ENCODE data around the gene TAF4B. TPM values are rescaled to one million over a fixed set of nuclear protein-coding genes. Genes with fewer than 3 reads are reported as not detected.

TAF4B gene
- total RNA-seq, 4 donors from 2014 or later = 5.1 to 9.2 (median 6.7) TPM

- no peaks in the 10 kb centered on the region for H3K4me1 ChIP-seq
- H3K27ac ChIP-seq = no peak overlapping the region
- no peak overlapping the region for H3K4me3 ChIP-seq
- in situ Hi-C loops (cut with MboI; ENCODE audit: low sequenced_read_pairs in 4 of 4) = loop anchor here in 1 of 4 donors (25.0 kb wide), 1 partner anchor 216 kb away; no protein-coding TSS in a partner anchor
- DNase-seq (no peak), ATAC-seq (no peak)
- TF ChIP-seq POLR2A (IDR thresholded peaks at IDR 0.05) (no peak), CTCF (IDR thresholded peaks at IDR 0.05 in 4 of 5, conservative IDR thresholded peaks at IDR 0.05 in 1 of 5) (no peak)
- no peaks in the 10 kb centered on the region for H3K36me3 ChIP-seq
- no peaks in the 10 kb centered on the region for H3K27me3 ChIP-seq
- intact Hi-C loops (cut with DNase I; ENCODE audit: low total_unique reads) = no loop called here
- no peaks in the 10 kb centered on the region for H3K9me3 ChIP-seq
Observed at GRCh38 chr18:26421503-26421902, 195.3 kb downstream of the TAF4B start.

GRCh38 chr18:26421931-26422330, 195.7 kb downstream of the TAF4B start:
- H3K27me3 ChIP-seq = no peaks in the 10 kb centered on the region
- intact Hi-C loops (cut with DNase I; ENCODE audit: low total_unique reads) (no loop called here), in situ Hi-C loops (cut with MboI; ENCODE audit: low sequenced_read_pairs in 4 of 4) (loop anchor here in 1 of 4 donors (25.0 kb wide), 1 partner anchor 215 kb away; no protein-coding TSS in a partner anchor)
- no peak overlapping the region for H3K27ac ChIP-seq
- H3K36me3 ChIP-seq = no peaks in the 10 kb centered on the region
- no peak overlapping the region for H3K4me3 ChIP-seq
- TF ChIP-seq CTCF (IDR thresholded peaks at IDR 0.05 in 4 of 5, conservative IDR thresholded peaks at IDR 0.05 in 1 of 5) (no peak), POLR2A (IDR thresholded peaks at IDR 0.05) (no peak)
- DNase-seq = no peak
- no peak for ATAC-seq
- no peaks in the 10 kb centered on the region for H3K9me3 ChIP-seq
- H3K4me1 ChIP-seq = no peaks in the 10 kb centered on the region

- TF ChIP-seq CTCF (IDR thresholded peaks at IDR 0.05 in 4 of 5, conservative IDR thresholded peaks at IDR 0.05 in 1 of 5) (no peak), POLR2A (IDR thresholded peaks at IDR 0.05) (no peak)
- no peaks in the 10 kb centered on the region for H3K9me3 ChIP-seq
- DNase-seq (no peak), ATAC-seq (no peak)
- in situ Hi-C loops (cut with MboI; ENCODE audit: low sequenced_read_pairs in 4 of 4) (loop anchor here in 1 of 4 donors (25.0 kb wide), 1 partner anchor 215 kb away; no protein-coding TSS in a partner anchor), intact Hi-C loops (cut with DNase I; ENCODE audit: low total_unique reads) (no loop called here)
- no peaks in the 10 kb centered on the region for H3K4me1 ChIP-seq
- no peak overlapping the region for H3K4me3 ChIP-seq
- H3K27me3 ChIP-seq = no peaks in the 10 kb centered on the region
- H3K27ac ChIP-seq = no peak overlapping the region
- H3K36me3 ChIP-seq = no peaks in the 10 kb centered on the region
Observed at GRCh38 chr18:26422472-26423162, 196.4 kb downstream of the TAF4B start.

- Histone ChIP-seq H3K27ac (no peak overlapping the region), H3K4me1 (peaks cover 0 to 4% of the 10 kb centered on the region in 2 donors), H3K27me3 (no peaks in the 10 kb centered on the region), H3K36me3 (no peaks in the 10 kb centered on the region), H3K9me3 (no peaks in the 10 kb centered on the region), H3K4me3 (no peak overlapping the region)
- DNase-seq (no peak), ATAC-seq (no peak)
- TF ChIP-seq CTCF (IDR thresholded peaks at IDR 0.05 in 4 of 5, conservative IDR thresholded peaks at IDR 0.05 in 1 of 5) (no peak), POLR2A (IDR thresholded peaks at IDR 0.05) (no peak)
- in situ Hi-C loops (cut with MboI; ENCODE audit: low sequenced_read_pairs in 4 of 4) = loop anchor here in 1 of 4 donors (25.0 kb wide), 1 partner anchor 213 kb away; no protein-coding TSS in a partner anchor
- intact Hi-C loops (cut with DNase I; ENCODE audit: low total_unique reads) = no loop called here
Observed at GRCh38 chr18:26424428-26425147, 198.3 kb downstream of the TAF4B start.

Data from gastrocnemius medialis (tissue), 4 donors.